Measurements from ENCODE around the gene NAALADL2.

DNA sequence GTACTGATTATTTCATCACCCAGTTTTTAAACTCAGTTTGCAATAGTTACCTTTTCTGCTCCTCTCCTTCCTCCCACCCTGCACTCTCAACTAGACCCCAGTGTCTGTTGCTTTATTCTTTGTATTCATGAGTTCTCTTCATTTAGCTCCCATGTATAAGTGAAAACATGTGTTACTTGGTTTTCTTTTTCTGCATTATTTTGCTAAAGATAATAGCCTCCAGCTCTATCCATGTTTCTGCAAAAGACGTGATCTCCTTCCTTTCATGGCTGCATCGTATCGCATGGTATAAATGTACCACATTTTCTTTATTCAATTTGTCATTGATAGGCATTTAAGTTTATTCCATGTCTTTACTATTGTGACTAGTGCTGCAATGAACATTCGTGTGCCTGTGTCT, 79.0 kb downstream of the NAALADL2 start:
- TF ChIP-seq USF2 (IDR thresholded peaks at IDR 0.05; ENCODE audit: low read length) (no peak), CHD1 (IDR thresholded peaks at IDR 0.05; ENCODE audit: low read depth, low read length) (no peak), TAF1 (IDR thresholded peaks at IDR 0.05; ENCODE audit: low read depth, low read length) (no peak), POLR2A (IDR thresholded peaks at IDR 0.05; ENCODE audit: control extremely low read depth in 1 of 2, low read depth in 2 of 2, low read length in 2 of 2) (no peak), PHF8 (conservative IDR thresholded peaks at IDR 0.05; ENCODE audit: low read depth, low read length) (no peak), POLR2AphosphoS5 (IDR thresholded peaks at IDR 0.05; ENCODE audit: low read depth, low read length) (no peak), FOSL1 (IDR thresholded peaks at IDR 0.05; ENCODE audit: insufficient read depth, low read depth, low read length) (no peak), YY1 (IDR thresholded peaks at IDR 0.05; ENCODE audit: low read depth, low read length) (no peak), RXRA (IDR thresholded peaks at IDR 0.05; ENCODE audit: insufficient read depth, low read depth, low read length) (no peak)
- TF ChIP-seq, protein P1, sequence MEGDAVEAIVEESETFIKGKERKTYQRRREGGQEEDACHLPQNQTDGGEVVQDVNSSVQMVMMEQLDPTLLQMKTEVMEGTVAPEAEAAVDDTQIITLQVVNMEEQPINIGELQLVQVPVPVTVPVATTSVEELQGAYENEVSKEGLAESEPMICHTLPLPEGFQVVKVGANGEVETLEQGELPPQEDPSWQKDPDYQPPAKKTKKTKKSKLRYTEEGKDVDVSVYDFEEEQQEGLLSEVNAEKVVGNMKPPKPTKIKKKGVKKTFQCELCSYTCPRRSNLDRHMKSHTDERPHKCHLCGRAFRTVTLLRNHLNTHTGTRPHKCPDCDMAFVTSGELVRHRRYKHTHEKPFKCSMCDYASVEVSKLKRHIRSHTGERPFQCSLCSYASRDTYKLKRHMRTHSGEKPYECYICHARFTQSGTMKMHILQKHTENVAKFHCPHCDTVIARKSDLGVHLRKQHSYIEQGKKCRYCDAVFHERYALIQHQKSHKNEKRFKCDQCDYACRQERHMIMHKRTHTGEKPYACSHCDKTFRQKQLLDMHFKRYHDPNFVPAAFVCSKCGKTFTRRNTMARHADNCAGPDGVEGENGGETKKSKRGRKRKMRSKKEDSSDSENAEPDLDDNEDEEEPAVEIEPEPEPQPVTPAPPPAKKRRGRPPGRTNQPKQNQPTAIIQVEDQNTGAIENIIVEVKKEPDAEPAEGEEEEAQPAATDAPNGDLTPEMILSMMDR (IDR thresholded peaks at IDR 0.05; ENCODE audit: control extremely low read depth in 1 of 3, insufficient read depth in 1 of 3, low read depth in 1 of 3, low read length in 3 of 3) = no peak
